Measurements from ENCODE around the gene ANP32D. TPM values are rescaled to one million over a fixed set of nuclear protein-coding genes. Genes with fewer than 3 reads are reported as not detected.
"Not testable (repeated sequence)": the region's sequence is repeated elsewhere in the genome, so short reads cannot be mapped to it uniquely, and the experiment has no call there.

The ANP32D gene
- under 1 TPM in 1 of 4 donors, not detected in 3; 0.19 TPM for polyA plus RNA-seq (ENCODE audit: insufficient read length in 4 of 4)

DNA sequence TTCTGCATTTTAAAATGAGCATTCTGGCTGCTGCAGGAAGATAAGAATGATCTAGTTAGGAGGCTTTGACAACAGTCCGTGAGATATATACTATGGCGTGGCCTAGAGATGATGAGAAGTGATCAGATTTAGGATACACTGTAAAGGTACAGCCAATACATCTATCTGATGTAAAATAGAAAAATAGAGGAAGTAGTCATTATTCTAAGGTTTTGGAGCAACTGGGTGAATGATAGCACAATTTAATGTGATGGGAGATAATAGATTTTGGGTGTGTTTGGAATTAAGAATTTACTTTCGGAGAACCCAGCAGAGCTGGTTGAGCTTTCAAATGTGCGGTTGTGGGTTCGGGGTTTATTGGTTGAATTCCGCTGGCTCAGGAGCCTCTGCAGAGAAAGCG, at the start of gene ANP32D:
Gene ANP32D (plus strand): TSS at position 301 of the 400 bp plus-strand sequence. CDS start 106 bp downstream, outside the sequence.
- DNase-seq (ENCODE audit: low read depth in 4 of 4, low spot score in 3 of 4), result no peak

DNA sequence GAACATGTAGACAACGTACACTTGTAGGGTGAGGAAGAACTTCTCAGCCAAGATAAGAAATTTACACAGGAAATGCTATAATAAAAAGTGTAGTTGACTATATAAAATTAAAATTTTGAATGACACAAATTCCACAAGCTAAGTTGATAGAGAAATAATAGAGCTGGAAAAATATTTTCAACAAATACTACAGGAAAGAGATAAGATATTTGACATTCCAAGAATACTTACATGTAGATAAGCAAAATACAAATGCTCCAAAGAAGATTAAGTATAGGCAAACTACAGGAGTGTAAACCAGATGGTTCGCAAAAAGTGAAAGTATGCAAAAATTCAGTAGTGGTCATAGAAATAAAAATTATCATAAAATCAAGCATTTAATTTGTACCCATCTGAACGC, 49.2 kb upstream of the ANP32D start:
- no peak for DNase-seq (ENCODE audit: low read depth in 4 of 4, low spot score in 3 of 4)

DNA sequence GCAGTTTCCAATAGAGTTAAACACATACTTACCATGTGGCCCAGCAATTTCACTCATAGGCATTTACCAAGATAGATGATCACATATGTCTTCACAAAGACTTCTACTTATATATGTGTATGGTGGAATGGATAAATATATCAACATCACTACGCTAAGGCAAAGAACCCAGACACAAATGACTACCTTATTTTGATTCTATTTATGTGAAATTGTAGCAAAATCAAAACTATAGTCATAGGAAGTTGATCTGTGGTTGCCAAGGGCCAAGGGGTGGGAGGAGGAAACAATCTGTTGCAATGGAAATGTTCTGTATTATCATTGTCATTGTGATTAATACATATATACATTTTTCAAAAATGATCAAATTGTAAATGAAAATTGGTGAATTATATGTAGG, 47.7 kb upstream of the ANP32D start:
- no peak for DNase-seq (ENCODE audit: low read depth in 4 of 4, low spot score in 3 of 4)

DNA sequence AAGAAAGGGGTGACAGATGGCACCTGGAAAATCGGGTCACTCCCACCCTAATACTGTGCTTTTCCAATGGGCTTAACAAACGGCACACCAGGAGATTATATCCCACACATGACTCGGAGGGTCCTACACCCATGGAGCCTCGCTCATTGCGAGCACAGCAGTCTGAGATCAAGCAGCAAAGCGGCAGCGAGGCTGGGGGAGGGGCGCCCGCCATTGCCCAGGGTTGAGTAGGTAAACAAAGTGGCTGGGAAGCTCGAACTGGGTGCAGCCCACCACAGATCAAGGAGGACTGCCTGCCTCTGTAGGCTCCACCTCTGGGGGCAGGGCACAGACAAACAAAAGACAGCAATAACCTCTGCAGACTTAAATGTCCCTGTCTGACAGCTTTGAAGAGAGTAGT, 38.3 kb upstream of the ANP32D start:
- DNase-seq (ENCODE audit: low read depth in 4 of 4, low spot score in 3 of 4), result not testable (repeated sequence)

DNA sequence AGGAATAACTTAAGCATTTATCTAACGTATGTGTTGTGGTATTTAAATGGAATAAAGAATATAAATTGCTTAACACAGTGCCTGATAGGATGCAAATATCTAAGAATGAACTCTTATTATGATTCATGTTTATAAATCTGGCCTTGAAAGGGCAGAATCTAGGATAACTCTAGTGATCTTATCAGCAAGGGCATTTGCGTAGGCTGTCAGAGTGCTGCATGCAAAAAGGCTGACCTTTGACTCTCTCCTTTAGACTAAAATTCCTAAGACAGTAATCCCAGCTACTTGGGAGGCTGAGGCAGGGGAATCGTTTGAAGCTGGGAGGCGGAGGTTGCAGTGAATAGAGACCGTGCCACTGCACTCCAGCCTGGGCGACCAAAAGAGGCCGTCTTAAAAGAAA, 31.3 kb upstream of the ANP32D start:
- no peak for DNase-seq (ENCODE audit: low read depth in 4 of 4, low spot score in 3 of 4)

DNA sequence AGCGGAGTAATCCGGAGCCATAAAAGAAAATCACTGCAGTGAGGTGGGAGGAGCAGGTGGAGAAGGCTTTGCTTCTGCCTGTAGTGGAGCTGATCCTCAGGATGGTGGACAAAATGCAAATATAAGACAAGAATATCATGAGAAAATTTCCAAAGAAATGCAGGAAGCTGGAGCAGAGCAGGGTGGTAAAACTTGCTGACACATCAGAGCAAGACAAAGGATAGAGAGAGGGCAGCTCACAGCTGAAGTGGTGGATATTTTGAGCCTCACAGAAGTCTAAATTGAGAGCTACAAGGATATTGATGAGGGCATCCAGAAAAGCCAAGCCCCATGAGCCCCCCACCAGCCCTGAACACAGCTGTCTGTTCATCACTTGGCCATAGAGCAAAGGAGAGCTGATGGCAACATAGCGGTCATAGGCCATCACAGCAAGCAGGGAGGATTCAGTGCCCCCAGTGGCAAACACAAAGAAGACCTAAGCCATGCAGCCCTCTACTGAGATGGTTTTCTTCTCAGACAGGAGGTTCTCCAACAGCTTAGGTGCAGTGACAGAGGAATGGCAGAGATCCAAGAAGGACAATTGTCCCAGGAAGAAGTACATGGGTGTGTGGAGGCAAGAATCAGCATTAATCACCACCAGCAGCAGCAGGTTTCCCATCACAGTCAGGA, 30.0 kb upstream of the ANP32D start:
- DNase-seq (ENCODE audit: low read depth in 4 of 4, low spot score in 3 of 4), result no peak

DNA sequence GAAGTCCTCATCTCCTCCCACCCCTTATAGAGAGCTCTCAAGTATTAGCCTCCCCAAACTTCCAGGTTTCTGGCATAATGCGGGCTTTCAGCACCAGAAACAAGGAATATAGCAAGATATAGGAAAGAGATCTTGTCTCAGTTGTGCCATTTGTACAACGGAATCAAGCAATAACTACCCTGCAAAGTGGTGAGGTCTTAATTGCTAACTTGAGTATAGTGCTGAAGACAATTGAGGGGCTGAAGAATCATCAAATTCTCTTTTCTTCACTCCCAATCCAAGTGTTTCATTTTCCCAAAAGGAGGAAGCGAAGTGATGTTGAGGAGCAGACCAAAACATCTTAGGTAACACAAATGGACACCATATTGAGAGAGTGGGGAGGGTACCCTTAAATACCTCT, 26.8 kb upstream of the ANP32D start:
- DNase-seq (ENCODE audit: low read depth in 4 of 4, low spot score in 3 of 4), result no peak

DNA sequence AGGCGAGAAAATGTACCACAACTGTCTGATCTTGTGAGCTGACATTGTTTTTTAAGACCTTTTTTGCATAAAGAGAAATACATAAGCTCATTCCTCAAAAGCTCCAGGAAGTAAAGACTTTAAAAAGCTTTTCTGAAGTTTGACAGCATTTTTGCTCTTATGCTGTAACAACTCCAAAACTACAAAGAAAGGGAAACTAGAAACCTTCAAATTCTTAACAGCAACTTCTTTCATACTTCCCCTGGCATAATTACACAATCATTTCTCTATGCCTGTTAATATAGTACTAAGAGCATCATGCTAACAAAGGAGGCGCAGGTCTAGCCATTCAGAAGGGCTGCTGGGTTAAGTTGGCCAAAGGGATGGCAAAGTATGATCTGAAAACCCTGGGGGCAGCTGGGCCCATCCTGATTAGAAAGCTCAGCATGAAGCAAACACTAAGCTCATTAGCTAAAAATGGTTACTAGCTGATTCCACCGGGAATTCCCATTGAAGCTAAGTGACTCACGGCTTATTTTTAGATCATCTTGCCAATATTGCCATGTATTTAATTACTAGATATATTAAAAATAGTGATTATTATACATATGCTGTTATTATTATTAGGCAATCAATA, 26.1 kb upstream of the ANP32D start:
- DNase-seq (ENCODE audit: low read depth in 4 of 4, low spot score in 3 of 4), result no peak

DNA sequence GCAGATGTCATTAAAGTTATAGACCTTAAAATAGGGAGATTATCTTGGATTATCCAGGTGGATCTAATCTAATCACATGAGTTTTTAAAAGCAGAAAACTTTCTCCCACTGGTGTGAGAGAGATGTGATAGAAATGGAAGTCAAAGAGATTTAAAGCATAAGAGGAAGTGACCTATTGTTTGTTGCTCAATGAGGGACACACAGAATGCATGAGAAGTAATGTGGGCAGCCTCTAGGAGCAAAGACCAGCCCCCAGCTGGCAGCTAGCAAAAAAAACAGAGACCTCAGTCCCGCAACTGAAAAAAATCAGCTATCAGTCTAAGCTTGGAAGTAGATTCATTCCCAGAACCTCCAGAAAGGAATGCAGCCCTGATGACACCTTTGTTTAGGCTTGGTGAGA, 24.6 kb upstream of the ANP32D start:
- no peak for DNase-seq (ENCODE audit: low read depth in 4 of 4, low spot score in 3 of 4)

DNA sequence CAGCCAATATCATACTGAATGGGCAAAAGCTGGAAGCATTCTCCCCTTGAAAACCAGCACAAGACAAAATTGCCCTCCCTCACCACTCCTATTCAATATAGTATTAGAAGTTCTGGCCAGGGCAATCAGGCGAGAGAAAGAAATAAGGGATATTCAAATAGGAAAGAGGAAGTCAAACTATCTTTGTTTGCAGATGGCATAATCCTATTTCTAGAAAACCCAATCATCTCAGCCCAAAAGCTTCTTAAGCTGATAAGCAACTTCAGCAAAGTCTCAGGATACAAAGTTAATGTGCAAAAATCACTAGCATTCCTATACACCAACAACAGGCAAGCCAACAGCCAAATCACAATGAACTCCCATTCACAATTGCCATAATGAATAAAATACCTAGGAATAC, 21.0 kb upstream of the ANP32D start:
- DNase-seq (ENCODE audit: low read depth in 4 of 4, low spot score in 3 of 4), result no peak

DNA sequence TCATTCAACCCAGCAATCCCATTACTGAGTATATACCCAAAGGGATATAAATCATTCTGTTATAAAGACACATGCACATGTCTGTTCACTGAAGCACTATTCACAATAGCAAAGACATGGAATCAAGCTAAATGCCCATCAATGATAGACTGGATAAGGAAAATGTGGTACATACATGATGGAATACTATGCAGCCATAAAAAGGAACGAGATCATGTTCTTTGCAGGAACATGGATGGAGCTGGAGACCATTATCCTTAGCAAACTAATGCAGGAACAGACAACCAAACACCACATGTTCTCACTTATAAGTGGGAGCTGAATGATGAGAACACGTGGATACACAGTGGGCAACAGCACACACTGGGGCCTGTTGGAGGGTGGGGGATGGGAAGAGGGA, 19.4 kb upstream of the ANP32D start:
- DNase-seq (ENCODE audit: low read depth in 4 of 4, low spot score in 3 of 4), result not testable (repeated sequence)

DNA sequence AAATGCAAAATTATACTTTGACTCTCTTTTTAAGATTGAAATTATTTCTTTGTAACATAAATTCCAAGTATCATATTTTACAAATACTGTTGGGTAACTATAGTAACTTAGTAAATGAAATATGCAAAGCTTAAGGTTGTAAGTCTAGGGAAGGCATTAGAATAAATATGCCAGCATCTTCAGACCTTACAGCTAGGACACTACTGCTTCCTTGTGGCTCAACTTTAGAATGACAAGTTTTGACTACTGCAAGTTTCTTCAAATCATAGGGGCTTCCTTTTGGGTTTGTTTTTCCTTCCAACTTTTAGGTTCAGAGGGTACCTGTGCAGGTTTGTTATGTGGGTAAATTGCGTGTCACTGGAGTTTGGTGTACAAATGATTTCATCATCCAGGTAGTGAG, 17.7 kb upstream of the ANP32D start:
- DNase-seq (ENCODE audit: low read depth in 4 of 4, low spot score in 3 of 4), result no peak

DNA sequence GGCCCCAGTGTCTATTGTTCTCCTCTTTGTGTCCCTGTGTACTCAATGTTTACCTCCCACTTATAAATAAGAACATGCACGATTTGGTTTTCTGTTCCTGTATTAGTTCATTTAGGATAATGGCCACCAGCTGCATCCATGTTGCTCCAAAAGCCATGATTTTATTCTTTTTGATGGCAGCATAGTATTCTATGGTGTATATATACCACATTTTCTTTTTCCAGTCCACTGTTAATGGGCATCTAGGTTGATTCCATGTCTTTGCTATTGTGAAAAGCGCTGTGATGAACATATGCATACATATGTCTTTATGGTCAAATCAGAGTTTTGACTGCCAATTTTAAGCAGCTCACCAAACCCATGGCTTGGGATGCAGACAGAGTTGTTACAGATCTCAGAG, 17.2 kb upstream of the ANP32D start:
- no peak for DNase-seq (ENCODE audit: low read depth in 4 of 4, low spot score in 3 of 4)

DNA sequence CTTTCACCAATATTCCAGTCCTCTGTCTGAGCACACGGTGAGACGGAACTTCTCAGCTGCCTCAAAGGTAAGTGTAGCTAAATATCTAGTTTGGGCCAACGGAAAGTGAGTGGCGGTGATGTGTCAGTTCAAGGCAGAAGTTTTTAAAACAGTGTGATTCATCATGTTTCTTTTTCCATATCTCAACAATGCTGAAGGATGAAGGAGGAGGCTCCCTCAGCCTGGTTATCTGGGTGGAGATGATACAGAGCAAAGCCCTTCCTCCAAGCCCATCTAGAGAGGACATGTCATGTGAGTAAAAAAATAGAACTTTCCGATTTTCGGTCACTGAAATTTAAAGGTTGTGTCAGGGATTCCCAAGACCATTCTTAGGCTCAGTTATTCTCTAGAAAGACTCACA, 13.1 kb upstream of the ANP32D start:
- no peak for DNase-seq (ENCODE audit: low read depth in 4 of 4, low spot score in 3 of 4)

DNA sequence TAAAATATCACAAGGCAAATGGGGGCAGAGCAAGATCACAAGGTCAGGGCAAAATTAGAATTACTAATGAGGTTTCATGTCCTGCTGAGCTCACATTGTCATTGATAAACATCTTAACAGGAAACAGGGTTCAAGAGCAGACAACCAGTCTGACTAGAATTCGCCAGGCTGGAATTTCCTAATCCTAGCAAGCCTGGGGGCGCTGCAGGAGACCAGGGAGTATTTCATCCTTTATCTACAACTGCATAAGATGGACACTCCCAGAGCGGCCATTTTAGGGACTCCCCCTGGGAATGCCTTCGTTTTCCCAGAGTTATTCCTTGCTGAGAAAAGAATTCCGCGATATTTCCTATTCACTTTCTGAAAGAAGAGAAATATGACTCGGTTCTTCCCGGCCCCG, 3.3 kb upstream of the ANP32D start:
- not testable (repeated sequence) for DNase-seq (ENCODE audit: low read depth in 4 of 4, low spot score in 3 of 4)

DNA sequence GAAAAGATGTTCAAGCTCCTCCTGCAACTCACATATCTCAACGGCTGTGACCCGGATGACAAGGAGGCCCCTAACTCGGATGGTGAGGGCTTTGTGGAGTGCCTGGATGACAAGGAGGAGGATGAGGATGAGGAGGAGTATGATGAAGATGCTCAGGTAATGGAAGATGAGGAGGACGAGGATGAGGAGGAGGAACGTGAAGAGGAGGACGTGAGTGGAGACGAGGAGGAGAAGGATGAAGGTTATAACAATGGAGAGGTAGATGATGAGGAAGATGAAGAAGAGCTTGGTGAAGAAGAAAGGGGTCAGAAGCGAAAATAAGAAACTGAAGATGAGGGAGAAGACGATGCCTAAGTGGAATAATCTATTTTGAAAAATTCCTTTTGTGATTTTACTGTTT, 702 bp downstream of the ANP32D start:
- DNase-seq (ENCODE audit: low read depth in 4 of 4, low spot score in 3 of 4), result no peak

DNA sequence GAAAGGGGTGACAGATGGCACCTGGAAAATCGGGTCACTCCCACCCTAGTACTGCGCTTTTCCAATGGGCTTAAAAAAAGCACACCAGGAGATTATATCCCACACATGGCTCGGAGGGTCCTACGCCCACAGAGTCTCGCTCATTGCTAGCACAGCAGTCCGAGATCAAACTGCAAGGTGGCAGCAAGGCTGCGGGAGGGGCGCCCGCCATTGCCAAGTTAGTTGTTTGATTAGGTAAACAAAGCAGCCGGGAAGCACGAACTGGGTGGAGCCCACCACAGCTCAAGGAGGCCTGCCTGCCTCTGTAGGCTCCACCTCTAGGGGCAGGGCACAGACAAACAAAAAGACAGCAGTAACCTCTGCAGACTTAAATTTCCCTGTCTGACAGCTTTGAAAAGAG, 2.1 kb downstream of the ANP32D start:
- DNase-seq (ENCODE audit: low read depth in 4 of 4, low spot score in 3 of 4), result not testable (repeated sequence)

DNA sequence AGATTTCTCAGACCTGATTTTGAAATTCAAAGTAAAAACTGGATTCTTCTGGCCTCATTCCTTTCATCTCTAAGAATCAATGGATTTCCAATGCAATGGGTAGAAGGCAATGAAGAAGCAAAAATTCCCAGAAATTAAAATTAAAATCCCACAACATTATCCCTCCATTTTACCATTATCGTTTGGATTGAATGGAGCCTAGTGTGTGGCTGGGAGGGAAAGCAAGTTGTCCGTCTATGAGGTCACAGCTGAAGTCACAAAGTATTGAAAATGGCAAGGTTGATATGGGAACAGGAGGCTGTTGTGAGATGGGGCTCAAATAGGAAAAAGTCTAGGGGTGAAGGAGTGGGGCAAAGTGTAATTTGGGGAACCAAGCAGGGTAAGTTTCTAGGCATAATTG, 9.8 kb downstream of the ANP32D start, which contains the start of gene C12orf54:
Gene C12orf54 (plus strand): TSS at position 301 of the 400 bp plus-strand sequence. CDS start 799 bp downstream, outside the sequence.
- no peak for DNase-seq (ENCODE audit: low read depth in 4 of 4, low spot score in 3 of 4)

DNA sequence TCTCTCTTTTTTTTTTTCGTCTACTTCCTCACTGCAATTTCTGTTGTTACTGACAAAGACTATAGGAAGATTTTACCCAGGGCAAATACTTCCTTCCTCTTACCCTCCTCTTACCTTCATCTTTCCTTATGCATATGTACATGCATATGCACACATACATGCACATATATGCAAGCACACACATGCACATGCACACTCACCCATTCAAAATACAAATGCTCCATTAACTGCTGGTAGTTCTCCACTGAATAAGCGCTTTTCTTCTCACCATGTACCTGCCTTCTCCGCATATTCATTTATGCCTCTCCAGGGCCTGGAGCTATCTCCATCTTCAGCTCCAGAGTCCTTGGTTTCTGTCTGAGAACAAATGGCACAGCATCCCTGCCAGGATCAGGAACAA, 10.6 kb downstream of the ANP32D start:
- DNase-seq (ENCODE audit: low read depth in 4 of 4, low spot score in 3 of 4), result no peak

DNA sequence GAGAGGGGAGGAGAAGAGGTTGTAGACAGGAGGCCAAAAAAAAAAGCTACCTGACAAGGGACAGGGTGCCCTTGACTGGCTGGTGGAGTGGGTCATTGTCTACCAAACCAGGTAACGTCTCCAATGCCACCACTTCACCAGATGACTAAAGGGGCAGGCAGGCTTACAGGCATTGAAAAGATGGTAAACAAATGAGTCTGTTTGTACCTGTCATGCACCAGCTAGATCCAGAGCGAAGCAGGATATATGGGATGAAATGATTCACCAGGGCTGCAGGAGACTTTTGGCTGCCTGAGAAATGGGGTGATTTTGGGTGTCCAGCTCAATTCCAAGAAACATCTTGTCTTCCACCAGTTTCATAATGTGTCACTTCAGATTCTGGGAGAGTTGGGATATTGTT, 13.9 kb downstream of the ANP32D start:
- DNase-seq (ENCODE audit: low read depth in 4 of 4, low spot score in 3 of 4), result no peak

DNA sequence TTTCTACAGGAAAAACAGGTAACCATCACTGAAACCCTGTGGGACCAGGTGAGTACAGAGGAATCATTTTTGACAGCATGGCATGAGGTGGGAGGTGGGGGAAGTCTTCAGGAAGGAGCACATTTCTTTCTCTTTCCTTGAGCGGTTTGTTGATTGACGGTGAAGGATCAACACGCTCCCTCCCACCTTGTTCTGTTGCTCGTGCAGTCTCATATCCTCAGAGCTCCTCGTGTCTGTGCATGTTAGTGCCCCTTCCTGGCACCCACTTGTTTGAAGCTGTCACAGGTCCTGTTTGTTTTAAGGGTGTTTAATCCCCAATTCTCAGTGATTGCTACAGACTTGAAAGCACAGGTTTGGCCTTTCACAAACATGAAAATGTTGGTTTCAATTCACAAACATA, 14.3 kb downstream of the ANP32D start:
- DNase-seq (ENCODE audit: low read depth in 4 of 4, low spot score in 3 of 4), result no peak

DNA sequence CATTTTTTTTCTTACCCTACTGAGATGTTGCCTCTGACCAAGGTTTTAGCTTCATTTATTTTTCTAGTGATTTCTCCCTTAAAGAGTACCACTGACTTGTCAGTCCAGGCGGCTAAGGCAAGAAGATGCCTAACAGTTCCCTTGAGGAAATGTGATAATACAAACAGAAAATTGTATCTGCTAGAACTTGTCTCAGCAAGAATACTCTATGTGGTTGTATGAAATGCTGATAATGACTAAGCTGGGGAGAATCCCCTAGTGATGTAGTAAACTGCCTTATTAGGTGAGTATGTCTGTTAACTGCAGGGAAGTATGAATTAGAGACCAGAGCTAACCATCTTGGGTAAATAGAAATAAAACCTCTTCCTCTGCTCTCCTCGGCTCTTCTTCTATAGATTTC, 16.7 kb downstream of the ANP32D start:
- DNase-seq (ENCODE audit: low read depth in 4 of 4, low spot score in 3 of 4), result no peak

Measured in left renal pelvis (tissue), 4 donors.